SK-N-SH (cell line): ENCODE measurements around the gene SOWAHA.

ENCODE experiments used
- EZH2phosphoT487 ChIP-seq: fragments of 200-600 bp; sonication (generic); IDR thresholded peaks from 2 replicates; pipeline ENCODE4 v1.6.1; 2017; ENCODE audit warnings: low read depth, mixed run types, mild to moderate bottlenecking, antibody characterized with exemption, moderate library complexity, borderline replicate concordance
- GABPA ChIP-seq: IDR thresholded peaks from 2 replicates; pipeline ENCODE4 v1.4.0; 2012; ENCODE audit warnings: low read depth, mild to moderate bottlenecking
- GATA2 ChIP-seq: sonication (generic); formaldehyde crosslinking; IDR thresholded peaks from 2 replicates; pipeline ENCODE4 v1.5.0; 2020; ENCODE audit warnings: mild to moderate bottlenecking, missing genetic modification reagents
- IRF3 ChIP-seq: fragments of 150-350 bp; IDR thresholded peaks from 2 replicates; pipeline ENCODE4 v1.6.1; 2016; ENCODE audit warnings: mild to moderate bottlenecking, low read depth, low read length
- JUND ChIP-seq: IDR thresholded peaks from 2 replicates; pipeline ENCODE4 v1.4.0; 2012
- MEF2A ChIP-seq: IDR thresholded peaks from 2 replicates; pipeline ENCODE4 v1.4.0; 2012; ENCODE audit warnings: low read depth, borderline replicate concordance
- MXI1 ChIP-seq: IDR thresholded peaks from 2 replicates; pipeline ENCODE4 v1.6.1; 2012; ENCODE audit warnings: mild to moderate bottlenecking, low read depth, low read length, improper control_type of control experiment
- NRF1 ChIP-seq: IDR thresholded peaks from 2 replicates; pipeline ENCODE4 v1.6.1; 2012; ENCODE audit warnings: low read depth, mild to moderate bottlenecking, low read length
- PBX3 ChIP-seq: IDR thresholded peaks from 2 replicates; pipeline ENCODE4; 2012
- RCOR1 ChIP-seq: fragments of 150-350 bp; IDR thresholded peaks from 2 replicates; pipeline ENCODE4 v1.6.1; 2017; ENCODE audit warnings: antibody characterized with exemption, low read length
- ZBTB33 ChIP-seq: IDR thresholded peaks from 2 replicates; pipeline ENCODE4 v1.4.0; 2012; ENCODE audit warnings: low read depth, borderline replicate concordance
- TF ChIP-seq, protein P1 (sequence below): fragments of 200-600 bp; sonication (generic); IDR thresholded peaks from 2 replicates; pipeline ENCODE4 v1.6.1; 2017; ENCODE audit warnings: antibody characterized with exemption, mild to moderate bottlenecking, moderate library complexity
- TF ChIP-seq, protein P2 (sequence below): IDR thresholded peaks from 2 replicates; pipeline ENCODE4 v1.4.0; 2012; ENCODE audit warnings: low read depth

GRCh38 chr5:132787076-132787475 is 26.0 kb upstream of the SOWAHA start:
- TF ChIP-seq, protein P1, sequence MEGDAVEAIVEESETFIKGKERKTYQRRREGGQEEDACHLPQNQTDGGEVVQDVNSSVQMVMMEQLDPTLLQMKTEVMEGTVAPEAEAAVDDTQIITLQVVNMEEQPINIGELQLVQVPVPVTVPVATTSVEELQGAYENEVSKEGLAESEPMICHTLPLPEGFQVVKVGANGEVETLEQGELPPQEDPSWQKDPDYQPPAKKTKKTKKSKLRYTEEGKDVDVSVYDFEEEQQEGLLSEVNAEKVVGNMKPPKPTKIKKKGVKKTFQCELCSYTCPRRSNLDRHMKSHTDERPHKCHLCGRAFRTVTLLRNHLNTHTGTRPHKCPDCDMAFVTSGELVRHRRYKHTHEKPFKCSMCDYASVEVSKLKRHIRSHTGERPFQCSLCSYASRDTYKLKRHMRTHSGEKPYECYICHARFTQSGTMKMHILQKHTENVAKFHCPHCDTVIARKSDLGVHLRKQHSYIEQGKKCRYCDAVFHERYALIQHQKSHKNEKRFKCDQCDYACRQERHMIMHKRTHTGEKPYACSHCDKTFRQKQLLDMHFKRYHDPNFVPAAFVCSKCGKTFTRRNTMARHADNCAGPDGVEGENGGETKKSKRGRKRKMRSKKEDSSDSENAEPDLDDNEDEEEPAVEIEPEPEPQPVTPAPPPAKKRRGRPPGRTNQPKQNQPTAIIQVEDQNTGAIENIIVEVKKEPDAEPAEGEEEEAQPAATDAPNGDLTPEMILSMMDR, result no peak
- TF ChIP-seq GATA2 (CRISPR knock-in tag) (no peak), MEF2A (no peak), MXI1 (no peak), GABPA (no peak), EZH2phosphoT487 (no peak), JUND (peak; percentile 54; the same call in 1 of the 2 replicates), ZBTB33 (no peak), IRF3 (no peak), PBX3 (no peak), RCOR1 (no peak), NRF1 (no peak)
- TF ChIP-seq, protein P2, sequence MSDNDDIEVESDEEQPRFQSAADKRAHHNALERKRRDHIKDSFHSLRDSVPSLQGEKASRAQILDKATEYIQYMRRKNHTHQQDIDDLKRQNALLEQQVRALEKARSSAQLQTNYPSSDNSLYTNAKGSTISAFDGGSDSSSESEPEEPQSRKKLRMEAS, result no peak
